ENCODE measurements around the gene PLA2G4D.

DNA sequence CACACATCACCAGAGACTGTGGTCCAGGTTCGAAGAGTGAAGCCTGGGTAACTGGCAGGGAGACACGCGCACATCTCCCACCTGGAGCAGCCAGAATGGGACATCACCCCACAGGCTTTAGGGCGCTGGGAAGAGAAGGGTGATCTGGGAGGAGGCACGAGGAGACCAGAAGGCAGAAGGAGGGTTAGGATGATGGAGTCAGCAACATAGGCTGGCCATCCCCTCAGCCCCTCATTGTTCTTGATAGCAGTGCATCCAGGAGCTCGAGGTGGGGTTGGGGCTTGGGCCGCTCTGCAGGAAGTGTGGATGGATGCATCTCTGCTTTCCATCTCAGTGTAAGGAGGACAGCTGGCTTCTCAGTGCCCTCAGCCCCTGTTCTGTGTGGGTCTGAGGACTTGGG is 46.9 kb upstream of the PLA2G4D start:
- TF ChIP-seq, protein P1, sequence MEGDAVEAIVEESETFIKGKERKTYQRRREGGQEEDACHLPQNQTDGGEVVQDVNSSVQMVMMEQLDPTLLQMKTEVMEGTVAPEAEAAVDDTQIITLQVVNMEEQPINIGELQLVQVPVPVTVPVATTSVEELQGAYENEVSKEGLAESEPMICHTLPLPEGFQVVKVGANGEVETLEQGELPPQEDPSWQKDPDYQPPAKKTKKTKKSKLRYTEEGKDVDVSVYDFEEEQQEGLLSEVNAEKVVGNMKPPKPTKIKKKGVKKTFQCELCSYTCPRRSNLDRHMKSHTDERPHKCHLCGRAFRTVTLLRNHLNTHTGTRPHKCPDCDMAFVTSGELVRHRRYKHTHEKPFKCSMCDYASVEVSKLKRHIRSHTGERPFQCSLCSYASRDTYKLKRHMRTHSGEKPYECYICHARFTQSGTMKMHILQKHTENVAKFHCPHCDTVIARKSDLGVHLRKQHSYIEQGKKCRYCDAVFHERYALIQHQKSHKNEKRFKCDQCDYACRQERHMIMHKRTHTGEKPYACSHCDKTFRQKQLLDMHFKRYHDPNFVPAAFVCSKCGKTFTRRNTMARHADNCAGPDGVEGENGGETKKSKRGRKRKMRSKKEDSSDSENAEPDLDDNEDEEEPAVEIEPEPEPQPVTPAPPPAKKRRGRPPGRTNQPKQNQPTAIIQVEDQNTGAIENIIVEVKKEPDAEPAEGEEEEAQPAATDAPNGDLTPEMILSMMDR (conservative IDR thresholded peaks at IDR 0.05; ENCODE audit: low read depth, low read length): no peak
- TF ChIP-seq EZH2 (IDR thresholded peaks at IDR 0.05; ENCODE audit: borderline replicate concordance, low read depth, low read length, poor library complexity, severe bottlenecking): no peak

All from A673 (cell line).